GM19023 (cell line): ENCODE measurements around the gene SDCCAG8.
"Not testable (repeated sequence)": the region's sequence is repeated elsewhere in the genome, so short reads cannot be mapped to it uniquely, and the experiment has no call there.

Source experiments
- ATAC-seq: cut with Tn5 transposase; IDR thresholded peaks from one replicate; pipeline ENCODE4 v1.9.1; 2021; ENCODE audit warnings: mild to moderate bottlenecking, moderate library complexity; ENCODE audit not compliant: unreplicated experiment

Gene SDCCAG8

DNA sequence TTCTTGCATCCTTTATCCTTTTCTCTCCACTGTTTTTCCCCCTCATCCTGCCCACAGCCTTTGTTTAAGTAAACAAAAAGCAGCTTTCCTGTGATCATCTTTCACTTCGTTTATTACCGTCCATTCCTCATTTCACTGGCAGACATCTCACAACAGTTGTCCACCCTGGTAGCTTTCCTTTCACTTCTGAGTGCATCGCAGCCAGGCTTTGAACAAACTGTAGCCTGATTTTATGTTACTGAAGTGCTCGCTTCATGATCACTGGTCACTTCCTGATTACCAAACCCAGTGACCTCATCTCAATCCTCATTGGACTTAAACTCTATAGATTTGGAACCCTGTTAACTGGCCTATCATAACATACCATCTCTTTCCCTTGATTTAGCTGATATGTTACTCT, 67.7 kb downstream of the SDCCAG8 start:
- ATAC-seq: no peak

DNA sequence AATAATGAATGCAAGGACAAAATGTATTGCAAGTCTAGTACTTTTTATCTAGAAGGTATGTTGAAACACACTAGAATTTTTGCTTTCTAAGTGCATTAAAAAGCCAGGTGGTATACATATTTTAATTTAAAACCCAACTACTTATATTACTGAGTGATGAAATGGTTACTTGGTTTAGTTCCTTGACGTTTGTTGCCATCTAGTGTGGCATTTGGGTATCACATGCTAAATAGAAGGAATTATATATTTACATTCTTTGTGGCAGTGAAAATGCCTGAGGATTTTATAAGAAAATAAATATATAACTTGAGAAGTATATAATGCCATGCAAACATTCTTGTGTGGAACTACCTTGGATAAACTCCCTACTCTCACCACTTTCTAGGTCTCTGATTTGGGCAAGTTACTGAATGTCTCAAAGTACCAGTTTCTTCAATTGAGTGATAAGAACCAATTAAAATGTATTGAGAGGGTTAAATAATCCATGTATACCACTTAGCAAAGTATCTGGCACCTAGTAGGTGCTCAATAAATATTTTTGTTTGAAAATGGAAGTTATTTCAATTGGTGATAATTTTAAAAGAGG, 69.6 kb downstream of the SDCCAG8 start:
- no peak for ATAC-seq

DNA sequence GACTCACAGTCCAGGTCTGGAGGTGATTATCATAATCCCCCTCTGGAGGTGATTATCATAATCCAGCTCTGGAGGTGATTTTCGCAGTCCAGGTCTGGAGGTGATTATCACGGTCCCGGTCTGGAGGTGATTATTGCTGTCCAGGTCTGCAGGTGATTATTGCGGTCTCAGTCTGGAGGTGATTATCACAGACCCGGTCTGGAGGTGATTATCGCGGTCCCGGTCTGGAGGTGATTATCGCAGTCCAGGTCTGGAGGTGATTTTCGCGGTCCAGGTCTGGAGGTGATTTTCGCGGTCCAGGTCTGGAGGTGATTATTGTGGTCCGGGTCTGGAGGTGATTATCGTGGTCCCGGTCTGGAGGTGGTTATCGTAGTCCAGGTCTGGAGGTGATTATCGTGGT, 76.6 kb downstream of the SDCCAG8 start:
- no peak for ATAC-seq

DNA sequence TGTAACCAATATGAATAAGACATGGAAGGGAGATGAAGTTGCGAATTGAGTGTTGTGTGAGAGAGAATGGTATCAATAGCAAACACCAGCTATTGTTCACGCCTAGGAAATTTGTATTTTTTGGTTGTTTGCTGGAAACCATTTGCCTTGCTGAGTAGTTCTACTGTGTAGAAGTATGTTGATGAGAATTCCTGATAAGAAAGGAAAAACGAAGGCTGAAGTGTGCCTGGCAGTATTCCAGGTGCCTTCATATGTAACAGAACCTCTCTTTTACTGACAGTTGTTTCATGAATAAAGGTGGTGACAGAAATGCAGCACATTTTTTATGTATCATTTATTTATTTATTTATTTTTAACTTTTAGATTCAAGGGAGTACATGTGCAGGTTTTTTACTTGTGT, 79.5 kb downstream of the SDCCAG8 start:
- no peak for ATAC-seq

DNA sequence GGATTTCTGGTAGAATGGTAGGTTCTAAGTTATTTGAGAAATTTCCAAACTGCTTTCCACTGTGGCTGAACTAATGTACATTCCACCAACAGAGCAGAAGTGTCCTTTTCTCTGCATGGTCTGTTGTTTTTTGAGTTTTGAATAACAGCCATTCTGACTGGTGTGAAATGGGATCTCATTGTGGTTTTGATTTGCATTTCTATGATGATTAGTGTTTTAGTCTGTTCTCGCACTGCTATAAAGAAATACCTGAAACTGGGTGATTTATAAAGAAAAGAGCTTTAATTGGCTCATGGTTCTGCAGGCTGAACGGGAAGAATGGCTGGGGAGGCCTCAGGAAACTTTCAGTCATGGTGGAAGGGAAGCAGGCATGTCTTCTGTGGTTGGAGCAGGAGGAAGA, 80.3 kb downstream of the SDCCAG8 start:
- no peak for ATAC-seq

DNA sequence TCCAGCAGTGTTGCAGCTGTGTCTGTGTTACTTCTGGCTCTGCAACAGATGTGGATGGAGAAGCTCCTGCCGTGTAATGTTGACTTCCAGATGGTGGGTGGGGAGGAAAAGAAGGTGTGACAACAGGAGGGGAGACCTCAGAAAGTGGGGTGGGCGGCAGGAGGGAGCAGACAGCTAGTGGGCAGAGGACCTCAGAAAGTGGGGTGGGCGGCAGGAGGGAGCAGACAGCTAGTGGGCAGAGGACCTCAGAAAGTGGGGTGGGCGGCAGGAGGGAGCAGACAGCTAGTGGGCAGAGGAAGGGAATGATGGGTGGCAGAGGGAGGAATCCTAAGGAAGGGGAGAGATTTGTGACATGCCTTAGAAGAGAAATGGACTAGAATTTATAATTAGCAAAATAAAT, 83.0 kb downstream of the SDCCAG8 start:
- ATAC-seq: not testable (repeated sequence)

DNA sequence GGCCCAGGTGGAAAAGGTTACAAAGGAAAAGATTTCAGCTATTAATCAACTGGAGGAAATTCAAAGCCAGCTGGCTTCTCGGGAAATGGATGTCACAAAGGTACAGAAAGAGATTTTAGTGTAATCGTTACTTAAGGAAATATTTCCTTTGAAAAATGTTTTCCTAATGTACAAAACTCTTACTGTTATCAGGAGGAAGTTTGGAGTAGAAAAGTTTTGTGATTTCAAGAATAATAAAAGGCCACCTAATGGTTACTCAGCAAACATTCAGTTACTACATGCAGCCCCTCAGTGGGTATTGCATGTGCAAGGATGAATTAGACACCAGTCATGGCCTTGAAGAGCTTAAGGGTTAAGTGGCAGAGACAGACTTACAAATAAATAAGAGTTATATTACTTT, 85.2 kb downstream of the SDCCAG8 start:
- ATAC-seq: no peak

DNA sequence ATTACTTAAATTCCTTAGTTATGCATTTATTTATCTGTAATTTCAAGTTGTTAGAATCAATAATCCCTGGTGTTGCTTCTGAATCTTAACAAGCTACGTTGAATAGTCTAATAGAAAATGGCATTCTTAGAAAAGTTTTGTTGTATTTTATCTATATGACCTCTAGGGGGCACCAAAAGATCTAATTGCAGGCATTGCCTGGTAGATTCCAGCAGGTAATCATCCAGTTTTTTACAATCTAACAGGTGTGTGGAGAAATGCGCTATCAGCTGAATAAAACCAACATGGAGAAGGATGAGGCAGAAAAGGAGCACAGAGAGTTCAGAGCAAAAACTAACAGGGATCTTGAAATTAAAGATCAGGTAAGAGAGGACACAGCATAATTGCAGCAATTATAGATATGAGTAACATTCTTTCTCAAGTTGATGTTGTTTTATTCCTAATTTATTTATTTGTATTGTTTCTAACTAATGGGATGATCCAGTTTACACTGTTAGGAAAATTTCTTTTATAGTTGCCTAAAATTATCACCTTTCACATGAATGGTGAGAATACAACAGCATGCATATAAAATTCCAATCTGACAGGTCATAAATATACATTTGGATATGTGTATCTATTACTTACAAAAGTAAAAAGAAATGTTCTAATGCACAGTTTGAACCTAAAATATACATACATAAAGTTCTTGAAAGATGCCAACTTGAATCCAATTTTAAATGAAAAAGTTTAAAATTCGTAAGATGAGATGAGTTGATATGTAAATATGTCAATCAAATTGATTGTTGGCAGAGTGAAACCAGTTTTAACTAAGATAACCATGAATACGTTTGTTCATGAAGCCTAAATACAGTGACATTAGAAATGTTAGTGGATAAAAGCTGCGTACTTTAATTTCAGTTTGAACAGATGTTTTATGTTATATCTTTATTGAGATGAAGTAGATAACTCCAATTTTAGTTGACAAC, 88.4 kb downstream of the SDCCAG8 start:
- peak; percentile 55 for ATAC-seq

DNA sequence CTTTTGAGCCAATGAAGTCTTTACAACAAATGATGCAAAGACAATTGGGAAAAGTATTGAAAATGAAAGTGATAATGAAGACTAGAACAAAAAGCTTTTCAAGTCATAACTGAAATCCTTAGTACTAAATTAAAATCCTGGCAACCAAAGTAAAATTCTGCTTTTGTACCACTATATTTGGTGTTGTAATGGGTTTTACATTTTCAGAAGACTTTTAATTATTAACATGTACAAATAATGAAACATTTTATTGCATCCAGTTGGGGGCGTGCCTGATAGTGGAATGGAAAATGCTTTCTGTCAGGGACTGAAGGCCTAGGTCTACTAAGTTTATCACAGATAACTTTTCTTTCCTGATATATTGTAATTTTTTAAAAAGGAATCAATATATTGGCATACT, 89.4 kb downstream of the SDCCAG8 start:
- no peak for ATAC-seq

DNA sequence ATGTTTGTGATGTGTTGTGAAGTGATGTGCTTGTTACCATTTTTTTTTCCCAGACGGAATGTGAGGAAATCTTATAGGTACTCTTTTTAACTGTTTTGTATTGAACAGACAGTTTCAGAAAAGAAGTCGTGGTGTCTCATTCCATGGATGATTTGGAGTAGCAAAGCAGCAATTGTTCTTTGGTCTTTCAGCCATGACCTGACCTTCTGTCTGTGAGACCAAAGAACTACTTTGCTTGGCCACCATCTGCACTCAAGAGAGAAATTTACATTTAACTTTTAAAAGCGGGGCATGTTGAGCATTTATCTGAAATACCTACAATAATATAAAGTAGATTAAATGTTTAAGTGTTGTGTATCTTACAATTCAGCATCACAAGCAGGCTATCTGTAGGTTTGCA, 90.2 kb downstream of the SDCCAG8 start:
- ATAC-seq: no peak

DNA sequence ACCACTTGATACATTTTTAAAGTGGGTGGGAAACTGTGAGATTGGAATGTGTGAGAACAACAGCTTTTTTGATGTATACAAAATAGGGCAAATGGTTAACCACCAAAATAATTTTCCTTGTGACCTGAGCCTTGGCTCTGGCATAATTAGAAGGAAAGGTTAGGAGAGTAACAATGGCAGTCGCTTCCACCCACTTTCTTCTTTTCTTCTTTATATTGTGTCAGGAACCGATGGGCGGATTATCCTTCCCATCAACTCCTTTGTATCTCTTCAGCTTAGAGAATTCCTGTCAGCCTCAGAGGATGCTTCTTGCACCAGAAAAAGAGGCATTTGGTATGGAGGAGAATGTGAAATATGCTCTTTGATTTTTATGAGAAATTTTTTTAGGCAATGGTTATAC, 90.6 kb downstream of the SDCCAG8 start:
- no peak for ATAC-seq

DNA sequence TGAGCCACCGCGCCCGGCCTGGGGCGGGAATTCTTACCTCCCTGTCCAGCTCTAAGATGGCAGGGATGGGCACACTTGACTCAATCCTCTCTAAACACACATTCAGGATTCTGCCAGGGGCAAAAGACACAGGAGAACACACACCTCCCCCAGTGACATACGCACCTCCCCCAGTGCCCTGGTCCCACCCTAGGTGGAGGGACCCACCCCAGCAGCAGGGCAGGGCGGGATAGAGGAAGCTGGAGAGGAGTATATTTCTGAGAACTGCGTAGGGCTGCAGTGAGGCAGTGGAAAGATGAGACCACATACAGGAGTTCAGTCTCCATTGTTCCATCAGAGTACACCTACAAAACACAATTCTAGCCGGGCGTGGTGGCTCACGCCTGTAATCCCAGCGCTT, 92.5 kb downstream of the SDCCAG8 start:
- no peak for ATAC-seq

DNA sequence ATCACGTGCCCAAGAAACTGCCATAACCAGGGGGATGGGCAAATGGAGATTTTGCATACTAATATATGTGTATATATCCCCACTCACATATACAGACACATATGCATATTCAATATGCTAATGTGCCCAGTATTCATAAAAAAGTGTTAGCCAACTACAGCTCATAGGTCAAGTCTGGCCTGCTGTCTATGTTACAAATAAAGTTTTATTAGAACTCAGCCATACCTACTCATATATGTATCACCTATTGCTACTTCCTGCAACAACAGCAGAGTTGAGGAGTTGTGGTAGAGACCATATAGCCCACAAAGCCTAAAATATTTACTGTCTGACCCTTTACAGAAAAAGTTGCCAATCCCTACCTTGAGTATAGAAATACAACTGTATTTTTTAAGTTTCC, 93.3 kb downstream of the SDCCAG8 start:
- ATAC-seq: no peak

DNA sequence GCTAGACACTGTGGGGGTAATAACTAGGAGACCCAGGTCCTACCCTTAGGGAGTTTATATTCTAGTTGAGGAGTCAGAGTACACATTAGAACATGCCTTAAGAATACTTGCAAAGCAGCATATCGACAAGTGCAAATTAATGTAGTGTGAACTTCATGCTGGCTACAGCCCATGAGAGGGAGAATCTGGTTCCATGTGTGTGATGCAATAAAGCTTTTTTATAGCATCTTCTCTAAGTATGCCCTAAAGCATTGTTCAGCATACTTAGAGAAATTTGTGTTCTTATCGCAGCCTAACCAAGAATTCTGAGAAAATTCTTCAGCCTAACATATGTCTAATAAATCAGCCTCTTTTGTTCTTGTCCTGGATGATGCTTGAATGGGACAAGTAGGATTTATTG, 95.5 kb downstream of the SDCCAG8 start:
- no peak for ATAC-seq

DNA sequence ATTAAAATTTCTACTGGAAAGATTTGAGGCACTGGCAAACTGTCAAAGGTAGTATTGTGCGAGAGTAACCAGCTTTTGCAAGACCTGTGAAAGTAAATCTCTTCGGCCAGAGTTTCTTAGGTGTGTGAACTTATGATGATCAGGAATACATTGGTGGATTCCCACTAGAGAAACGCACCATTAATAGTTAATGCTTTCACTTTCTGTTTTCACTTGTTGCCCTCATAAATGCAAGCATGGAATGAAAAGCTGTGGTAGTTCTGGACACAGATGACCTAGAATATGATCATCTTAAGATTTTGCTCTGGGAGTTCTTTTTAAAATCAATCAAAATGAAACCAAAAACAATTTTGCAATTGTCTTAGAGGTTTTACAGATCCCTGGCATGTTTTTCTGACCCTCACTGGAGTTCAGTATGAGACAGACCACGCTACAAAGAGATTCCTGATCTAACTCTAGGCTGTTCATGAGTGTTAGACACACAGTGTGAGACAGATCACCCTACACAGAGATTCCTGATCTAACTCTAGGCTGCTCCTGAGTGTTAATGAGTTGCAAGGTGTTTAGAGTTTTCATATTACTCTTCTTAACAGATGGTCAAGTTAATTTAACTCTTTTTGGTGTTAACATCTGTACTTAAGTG, 98.8 kb downstream of the SDCCAG8 start:
- no peak for ATAC-seq

DNA sequence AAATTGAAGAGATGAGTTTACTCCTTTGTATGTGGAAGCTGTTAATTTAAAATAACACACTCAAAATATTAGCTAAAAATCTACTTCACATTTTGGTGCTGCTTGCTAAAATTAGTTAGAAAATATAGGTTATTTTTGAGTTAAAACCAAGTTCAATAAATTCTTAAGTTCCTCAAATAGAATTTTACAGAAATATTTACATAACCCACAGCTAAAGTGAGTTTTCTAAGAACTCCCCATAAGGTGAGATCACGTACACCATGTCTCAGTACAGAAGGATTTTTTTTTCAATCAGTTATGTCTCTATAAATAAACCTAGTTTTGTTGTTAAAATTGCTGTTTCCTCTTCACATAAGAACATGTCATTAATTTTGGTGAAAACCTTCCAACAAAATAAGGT, 108.0 kb downstream of the SDCCAG8 start:
- ATAC-seq: no peak

DNA sequence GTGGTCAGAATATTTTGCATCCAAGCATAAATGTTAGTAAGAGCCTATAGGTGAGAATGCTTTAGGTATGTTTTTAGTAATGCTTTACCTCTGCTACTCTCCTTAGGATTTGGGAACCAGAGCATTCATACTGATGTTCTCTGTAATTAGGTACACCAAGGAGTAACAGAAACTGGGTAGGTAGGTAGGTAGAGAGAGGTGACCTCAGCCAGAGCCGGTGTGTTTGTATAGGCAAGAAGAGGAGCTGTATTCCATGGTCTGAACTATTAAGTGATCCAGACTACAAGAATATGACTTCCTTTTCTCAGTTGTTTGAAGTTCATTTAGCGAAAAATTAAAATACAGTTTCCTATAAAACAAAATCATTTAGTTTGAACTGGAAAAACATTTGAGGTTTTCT, 108.5 kb downstream of the SDCCAG8 start:
- ATAC-seq: no peak

DNA sequence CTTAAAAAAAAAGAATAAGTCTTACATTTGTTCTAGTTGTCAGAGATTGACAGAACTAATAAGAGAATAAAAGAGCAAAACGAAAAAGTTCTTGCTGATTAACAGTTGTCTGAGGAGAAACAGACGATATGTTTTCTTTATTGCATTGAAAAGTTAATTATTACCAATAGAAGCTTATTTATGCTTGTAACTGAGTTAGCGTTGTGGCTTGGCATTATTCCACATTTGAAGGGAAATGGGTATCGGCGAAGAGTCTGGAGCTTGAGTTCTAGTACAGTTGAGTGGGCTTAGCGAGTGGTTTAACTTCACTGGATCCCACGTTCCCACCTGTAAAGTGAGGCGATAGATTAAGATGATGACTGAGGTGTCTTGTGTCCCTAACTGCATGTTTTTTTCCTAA, 109.0 kb downstream of the SDCCAG8 start:
- no peak for ATAC-seq

DNA sequence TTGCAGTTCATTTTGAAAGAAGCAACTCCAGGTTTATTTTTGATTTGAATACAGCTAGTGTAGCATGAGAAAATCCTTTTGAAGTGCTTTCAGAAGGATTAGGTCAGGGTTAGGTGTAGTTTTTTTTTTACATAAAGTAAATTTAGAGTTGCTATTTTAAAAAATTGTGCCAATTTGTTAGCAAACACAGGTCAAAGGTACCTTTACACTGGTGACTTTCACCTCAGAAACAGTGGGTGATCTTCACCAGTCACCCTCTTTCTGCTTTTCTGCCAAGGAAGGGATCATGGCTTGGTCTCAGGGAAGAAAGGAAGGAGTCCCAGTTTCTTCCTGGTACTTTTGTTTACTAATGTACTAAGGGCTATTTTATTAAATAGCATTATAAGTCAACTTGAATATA, 111.5 kb downstream of the SDCCAG8 start:
- ATAC-seq: no peak

DNA sequence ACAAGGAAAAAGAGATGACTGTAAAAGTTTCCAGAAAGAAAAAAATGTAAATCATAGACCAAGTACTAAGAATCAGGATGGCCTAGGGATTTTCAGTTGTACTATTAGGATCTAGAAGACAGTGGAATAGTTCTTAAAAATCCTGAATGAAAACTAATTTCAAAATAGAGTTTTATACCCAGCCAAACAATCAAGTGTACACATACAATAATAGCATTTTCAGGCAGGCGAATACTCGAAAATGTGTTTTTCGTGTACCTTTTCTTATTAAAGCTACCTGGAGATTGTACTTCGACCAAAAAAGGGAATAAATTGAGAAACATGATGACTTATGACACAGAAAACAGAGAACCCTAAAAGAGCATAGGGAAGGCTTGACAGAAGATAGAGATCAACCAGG, 118.6 kb downstream of the SDCCAG8 start:
- ATAC-seq: no peak

DNA sequence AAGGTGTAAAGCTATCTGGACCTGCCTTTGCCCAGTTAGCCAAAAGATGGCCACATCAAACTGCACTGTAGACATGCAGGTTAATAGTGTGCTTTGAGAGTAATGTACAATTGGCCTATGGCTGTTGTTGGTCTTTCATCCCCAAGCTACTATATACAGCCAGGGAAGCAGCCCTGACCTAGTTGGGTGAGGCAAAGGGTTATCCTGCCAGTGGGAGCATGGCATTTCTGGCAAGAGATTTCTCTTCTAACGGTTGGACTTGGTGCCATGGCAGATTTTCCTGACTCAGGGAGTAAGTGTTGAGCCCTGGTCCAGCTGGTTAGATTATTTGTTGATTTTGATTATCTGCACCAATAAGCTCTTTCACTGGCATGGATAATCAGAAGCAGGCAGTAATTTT, 119.8 kb downstream of the SDCCAG8 start:
- ATAC-seq: no peak

DNA sequence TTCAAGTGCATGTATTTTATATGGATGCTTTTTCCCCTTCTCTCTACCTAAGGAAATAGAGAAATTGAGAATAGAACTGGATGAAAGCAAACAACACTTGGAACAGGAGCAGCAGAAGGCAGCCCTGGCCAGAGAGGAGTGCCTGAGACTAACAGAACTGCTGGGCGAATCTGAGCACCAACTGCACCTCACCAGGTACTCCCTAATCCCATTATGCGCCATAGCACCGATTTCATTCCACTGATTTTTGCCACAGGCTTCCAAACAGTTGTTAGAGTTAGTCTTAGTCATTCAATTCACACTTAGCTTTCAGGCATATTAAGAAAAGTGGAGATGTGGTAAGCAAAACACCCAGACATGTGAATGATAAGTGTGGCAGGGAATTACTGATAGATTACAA, 122.8 kb downstream of the SDCCAG8 start:
- no peak for ATAC-seq
